GM19023 (cell line): Measurements from ENCODE around the gene RIGI.
"Not testable (repeated sequence)": the region's sequence is repeated elsewhere in the genome, so short reads cannot be mapped to it uniquely, and the experiment has no call there.

Experiments used
- ATAC-seq: cut with Tn5 transposase; IDR thresholded peaks from one replicate; pipeline ENCODE4 v1.9.1; 2021; ENCODE audit warnings: mild to moderate bottlenecking, moderate library complexity; ENCODE audit not compliant: unreplicated experiment

Gene RIGI

DNA sequence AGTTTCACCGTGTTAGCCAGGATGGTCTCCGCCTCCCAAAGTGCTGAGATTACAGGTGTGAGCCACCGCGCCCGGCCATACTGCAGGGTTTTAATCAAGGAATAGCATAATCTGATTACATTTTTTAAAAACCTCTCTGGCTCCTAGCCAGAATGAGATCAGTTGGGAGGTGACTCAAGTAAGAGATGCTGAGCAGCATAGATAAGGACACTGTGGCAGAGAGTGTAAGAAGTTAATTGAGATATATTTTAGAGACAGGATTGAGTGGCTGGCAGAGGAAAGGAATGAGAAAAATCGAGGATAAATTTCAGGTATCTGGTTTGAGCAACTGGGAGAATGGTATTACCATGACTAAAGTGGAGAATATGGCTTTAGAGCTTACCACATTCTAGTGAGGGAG, 7.3 kb upstream of the RIGI start:
- no peak for ATAC-seq

DNA sequence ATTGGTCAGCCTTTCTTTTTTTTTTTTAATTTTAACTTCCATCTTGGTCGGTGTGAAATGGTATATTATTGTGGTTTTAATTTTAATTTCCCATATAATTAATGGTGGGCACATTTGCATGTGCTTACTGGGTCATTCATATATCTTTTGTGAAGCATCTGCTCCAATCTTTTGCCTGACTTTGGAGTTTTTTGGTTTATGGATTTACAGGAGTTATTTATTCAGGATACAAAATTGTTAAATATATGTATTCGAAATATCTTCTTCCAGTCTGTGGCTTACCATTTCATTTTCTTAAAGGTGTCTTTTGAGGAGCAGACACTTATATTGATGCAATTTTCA, 682 bp upstream of the RIGI start:
- no peak for ATAC-seq

DNA sequence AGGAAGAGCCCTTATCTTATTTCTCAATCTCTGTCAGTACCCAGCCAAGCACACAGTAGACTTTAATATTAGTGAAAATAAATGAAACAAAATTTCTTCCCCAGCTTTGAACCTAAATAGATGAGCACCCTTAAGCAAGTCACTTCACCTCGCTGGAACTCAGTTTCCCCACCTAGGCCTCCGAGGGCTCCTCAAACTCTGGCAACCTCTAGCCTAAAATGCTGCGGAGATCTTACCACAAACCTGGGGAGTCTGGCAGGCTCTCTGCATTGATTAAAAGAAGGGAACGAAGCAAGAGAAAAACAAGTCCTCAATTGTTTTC, 326 bp downstream of the RIGI start:
- ATAC-seq: no peak

DNA sequence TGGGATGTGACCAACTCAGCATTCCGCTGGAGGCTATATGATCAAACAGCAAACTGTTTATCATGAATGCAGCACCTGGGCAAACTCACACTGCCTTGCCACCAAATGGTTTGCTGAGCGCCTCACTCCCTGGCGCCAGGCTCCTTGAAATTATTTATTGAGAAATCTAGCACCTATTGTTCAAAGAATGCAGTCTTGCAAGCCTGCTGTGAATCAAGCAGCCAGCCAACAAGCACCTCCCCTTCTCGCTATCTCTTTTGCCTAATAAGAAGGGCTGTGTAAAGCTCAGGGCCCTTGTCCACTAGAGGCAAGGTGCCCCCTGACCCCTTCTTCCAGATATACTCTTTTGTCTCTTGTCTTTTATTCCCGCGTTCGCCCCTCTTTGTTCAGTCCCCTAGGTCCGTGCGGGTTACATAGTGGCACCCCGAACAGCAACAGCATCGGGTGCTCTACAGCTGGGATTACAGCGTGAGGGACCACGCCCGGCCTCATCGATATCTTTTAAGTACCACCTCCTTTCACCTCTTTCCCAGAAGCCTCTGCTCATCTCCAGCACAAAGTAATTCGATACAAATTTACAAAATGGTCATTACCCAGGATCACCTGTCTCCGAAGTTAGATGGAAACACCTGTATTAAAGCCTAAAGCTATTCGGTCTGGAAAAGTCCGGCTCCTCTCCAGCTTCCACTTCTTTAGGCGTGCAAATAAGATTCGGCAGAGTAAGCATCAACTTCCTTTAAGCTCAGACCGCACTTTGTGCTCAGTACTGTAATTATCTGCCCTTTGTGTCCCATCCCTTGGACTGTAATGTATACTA, 896 bp downstream of the RIGI start:
- no peak for ATAC-seq

DNA sequence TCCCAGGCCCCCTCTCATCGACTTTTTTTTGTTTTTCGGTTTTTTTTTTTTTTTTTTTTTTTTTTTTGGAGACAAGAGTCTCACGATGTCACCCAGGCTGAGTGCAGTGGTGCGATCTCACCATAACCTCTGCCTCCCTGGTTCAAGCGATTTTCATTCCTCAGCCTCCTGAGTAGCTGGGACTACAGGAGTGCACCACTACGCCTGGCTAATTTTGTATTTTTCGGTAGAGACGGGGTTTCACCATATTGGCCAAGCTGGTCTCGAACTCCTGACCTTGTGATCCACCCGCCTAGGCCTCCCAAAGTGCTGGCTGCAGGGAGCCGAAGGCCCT, 1.5 kb downstream of the RIGI start:
- ATAC-seq: not testable (repeated sequence)

DNA sequence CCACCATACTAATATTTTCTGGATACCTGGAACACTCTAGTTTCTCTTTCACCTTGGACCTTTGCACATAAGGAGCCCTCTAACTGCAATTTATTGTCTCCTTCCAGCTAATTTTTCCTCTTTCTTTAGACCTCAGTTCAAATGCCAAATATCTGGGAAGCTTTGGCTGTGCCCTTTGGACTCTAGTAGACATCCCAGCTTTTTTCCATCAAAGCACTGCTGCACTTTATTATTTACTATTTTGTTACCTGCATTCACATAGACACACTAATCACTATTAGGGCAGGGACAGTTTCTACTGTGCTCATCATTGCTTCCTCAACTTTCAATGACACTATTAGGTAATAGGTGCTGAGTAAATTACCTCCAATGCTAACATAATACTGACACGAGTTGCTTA, 2.1 kb downstream of the RIGI start:
- no peak for ATAC-seq

DNA sequence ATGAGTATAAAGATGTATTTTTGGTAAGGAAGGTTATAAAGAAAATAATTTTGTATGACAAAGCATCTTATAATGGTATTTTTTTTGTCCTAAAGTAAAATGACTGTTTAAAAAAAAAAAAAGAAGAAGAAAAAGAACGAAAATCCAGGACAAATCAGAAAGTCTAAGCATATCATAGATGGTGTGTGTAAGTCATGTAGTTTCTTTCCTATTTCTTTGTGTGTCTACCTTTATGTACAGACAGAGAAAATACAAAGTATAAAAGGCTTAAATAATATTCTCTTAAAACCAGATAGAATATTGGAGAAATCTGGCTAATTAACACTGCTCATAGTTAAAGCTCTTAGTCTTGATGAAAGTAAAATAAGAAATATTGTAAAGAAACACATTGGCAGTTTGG, 7.7 kb downstream of the RIGI start:
- no peak for ATAC-seq

DNA sequence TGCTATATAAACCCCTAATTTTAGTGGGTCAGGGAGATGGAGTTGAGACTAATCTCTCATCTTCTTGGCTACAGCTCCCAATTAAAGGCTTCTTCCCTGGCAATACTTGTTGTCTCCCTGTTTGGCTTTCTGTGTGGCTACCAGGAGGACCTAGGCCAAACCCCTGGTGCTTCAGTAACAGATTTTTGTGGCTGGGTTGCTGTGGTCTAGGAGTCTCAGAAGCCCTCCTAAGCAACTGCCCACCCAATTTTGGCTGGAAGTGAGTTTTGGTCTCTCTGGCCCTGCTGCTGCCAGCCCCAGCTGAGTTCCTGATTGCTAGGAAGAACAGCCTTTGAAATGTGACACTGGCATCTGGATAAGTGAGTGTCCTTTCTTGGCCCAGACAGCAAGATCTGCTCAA, 9.8 kb downstream of the RIGI start:
- ATAC-seq: no peak

DNA sequence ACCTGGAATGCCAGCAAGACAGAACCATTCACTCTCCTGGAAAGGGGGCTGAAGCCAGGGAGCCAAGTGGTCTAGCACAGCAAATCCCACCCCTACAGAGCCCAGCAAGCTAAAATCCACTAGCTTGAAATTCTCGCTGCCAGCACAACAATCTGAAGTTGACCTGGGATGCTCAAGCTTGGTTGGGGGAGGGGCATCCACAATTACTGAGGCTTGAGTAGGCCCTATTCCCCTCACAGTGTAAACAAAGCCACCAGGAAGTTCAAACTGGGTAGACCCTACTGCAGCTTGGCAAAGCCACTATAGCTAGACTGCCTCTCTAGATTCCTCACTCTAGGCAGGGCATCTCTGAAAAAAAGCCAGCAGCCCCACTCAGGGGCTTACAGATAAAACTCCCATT, 17.3 kb downstream of the RIGI start:
- ATAC-seq: no peak

DNA sequence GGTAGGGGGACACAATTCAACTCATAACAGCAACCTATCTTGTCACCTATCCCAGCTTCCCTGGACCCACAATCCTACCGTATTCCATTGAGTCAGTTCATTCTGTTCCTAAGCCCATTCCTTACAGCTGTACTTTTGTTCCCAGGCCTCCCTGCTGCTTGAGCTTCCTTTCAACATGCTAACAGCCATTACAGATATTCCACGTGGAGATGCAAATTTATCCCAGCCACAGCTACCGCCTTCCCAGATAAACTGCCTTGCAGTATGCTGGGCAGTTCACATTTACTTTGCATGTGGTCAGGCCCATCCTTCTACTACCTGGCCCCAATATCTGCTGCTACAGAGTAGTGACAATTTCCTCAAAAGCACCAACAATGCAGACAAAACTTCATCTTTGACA, 23.0 kb downstream of the RIGI start:
- no peak for ATAC-seq

DNA sequence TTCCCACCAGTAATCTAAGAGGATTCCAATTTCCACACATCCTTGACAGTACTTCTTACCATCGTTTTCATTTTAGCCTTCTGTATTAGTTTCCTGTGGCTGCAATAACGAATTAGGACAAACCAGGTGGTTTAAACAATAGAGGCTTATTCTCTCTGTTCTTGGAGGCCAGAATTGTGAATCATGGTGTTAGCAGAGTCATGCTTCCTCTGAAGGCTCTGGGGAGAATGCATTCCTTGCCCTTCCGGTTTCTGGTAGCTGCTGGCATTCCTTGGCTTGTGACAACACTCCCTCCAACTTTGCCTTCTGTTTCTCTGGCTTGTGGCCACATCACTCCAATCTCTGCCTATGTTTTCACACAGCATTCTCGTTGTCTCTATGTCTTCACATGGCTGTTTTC, 23.5 kb downstream of the RIGI start:
- no peak for ATAC-seq

DNA sequence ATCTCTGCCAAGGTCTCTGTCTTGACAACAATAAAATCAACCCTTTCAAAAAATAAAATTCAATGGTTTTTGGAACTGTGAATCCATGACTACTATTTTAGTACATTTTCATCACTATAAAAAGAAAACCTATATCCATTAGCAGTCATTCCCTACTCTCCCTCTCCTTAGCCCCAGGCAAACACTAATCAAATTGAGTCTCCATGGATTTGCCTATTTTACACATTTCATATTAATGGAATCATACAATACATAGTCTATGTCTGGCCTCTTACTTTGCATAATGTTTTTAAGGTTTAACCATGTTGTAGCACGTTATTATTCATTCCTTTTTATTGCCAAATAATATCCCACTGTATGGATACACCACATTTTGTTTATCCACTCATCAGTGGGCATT, 24.1 kb downstream of the RIGI start:
- ATAC-seq: no peak

DNA sequence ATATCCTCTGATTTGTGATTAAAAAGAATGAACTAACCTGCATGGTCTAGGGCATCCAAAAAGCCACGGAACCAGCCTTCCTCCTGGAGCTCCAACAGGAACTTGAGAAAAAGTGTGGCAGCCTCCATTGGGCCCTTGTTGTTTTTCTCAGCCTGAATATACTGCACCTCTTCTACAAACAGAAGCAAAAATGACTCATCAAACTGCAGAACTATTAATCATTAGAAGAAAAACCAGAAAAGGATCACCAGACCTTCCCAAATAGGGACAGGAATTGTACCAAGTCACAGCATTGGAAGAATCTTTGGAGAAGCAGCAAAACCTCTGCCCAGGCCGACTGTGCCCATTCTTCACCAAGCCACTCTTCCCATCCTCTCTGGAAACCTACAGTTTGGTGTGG, 25.2 kb downstream of the RIGI start:
- no peak for ATAC-seq

DNA sequence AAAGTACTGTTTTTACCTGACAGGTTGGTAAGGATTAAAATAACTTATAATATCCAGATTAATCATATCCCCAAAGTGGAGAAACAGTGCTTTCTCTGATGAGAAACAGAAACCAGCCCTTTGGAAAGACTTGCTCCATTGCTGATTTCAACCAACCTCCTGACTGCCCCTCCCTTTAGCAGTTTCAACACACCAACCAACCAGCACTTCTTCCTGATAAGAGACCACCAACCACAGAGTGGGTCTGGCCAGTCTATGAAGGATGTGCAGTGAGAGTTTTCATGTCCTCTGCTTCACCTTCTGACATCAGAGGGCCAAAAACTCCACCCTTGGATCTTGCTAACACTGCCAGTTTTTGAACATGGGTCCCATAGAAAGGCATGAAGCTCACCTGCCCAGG, 28.1 kb downstream of the RIGI start:
- ATAC-seq: no peak

DNA sequence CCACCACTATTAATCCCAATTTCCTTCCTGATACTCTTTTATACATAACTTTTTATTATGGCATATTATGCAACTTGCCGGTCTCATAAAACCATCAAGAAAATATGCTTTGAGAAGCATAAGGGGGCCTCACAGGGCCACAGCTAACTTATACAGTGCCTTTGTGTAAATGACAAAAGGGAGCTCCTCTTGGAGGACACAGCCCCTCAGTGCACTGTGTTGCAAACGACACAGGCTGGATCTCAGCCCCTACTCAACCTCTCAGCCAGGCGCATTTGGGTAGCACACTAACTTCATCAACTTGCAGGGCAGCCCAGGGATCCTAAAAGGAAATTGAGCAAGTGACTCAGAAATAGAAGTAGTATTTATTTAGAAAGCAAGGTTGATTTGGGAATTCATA, 35.4 kb downstream of the RIGI start:
- ATAC-seq: no peak

DNA sequence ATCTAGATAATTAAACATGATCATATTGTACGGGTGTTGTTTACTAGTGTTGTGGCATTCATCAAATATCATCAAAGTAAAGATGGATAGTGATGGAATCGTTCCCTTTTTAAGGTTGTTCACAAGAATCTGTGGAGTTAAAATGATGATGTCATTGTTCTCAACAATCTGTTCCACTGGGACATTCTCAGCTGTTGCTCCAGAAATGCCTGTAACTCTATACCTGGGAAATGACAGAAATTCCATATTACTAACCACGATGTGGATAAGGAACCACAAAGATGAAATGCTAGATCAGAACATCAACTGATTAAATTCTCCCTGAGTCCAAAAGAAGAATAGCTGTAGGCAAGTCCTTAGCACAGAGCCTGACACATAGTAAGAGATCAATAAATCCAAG, 38.0 kb downstream of the RIGI start:
- ATAC-seq: no peak

DNA sequence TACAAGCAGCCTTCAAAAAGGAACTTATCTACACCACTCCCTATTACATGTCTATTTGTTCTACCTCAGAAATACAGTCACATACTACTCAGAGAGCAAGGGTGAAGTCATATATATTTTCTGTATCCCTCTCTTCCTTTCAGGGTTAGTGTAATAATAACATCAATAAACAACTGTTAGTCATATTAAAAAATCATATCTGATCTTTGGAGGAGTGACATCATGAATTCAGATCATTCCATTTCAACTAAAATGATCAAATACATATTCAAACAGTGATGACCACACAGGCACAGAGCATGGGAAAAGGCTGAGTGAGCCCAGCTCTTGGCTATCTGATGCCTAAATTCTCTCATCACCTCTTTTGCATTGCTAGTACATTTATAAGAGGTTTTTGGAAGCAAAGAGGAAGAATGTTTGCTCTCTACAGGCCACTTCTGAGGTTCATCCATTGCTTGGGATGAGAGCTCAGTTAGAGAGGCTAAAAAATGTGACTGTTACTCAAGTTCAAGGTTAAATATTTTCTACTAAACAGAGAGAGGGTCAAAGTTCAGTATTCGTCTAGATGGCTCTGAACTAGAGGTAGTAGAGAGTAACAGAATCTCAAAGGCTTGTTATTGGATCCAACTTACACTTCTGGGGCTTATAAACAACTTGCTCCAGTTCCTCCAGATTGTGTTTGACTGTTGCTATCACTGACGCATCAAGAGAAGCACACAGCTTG, 39.0 kb downstream of the RIGI start:
- ATAC-seq: no peak

DNA sequence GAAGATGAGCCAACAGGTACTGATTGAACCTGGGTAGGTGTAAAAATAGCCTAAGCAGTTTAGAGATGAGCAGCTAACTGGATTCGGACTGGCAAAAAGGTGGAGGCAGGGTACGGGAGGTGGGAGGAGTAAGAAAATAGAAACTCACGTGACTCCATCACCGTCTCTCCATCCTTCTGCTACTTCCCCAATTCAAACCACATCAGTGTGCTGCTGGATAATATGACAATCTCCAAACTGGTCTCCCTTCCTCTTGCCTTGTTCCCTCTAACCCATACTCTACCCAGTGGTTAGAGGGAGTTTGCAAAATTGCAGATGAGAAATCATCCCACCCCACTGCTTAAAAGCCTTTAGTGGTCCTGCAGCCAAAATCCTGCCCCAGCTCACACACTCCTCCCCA, 42.7 kb downstream of the RIGI start:
- no peak for ATAC-seq
